Measurements from ENCODE around the gene ARHGEF12.
"Not testable (repeated sequence)": the region's sequence is repeated elsewhere in the genome, so short reads cannot be mapped to it uniquely, and the experiment has no call there.

ARHGEF12 gene

GRCh38 chr11:120501976-120502755, 166.0 kb downstream of the ARHGEF12 start:
- DNase-seq: no peak

DNA sequence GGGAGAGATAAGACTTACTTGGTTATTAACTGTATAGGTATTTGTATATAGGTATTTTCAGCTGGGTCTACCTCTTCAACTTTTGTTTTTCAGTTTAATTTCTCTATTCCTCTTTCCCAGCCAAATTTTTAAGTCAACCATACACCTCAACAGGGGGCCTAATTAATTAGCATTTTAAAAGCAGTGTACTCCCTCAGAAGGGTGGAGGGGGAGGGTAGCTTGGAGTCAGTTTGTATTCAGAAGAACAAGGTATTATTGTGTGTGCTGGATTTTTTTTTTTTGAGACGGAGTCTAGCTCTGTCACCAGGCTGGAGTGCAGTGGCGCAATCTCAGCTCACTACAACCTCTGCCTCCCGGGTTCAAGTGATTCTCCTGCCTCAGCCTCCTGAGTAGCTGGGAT, 167.3 kb downstream of the ARHGEF12 start:
- DNase-seq: not testable (repeated sequence)

- DNase-seq: no peak
Measured at GRCh38 chr11:120505801-120506425, 169.7 kb downstream of the ARHGEF12 start.

GRCh38 chr11:120509346-120510053, 173.3 kb downstream of the ARHGEF12 start:
- DNase-seq: no peak

DNA sequence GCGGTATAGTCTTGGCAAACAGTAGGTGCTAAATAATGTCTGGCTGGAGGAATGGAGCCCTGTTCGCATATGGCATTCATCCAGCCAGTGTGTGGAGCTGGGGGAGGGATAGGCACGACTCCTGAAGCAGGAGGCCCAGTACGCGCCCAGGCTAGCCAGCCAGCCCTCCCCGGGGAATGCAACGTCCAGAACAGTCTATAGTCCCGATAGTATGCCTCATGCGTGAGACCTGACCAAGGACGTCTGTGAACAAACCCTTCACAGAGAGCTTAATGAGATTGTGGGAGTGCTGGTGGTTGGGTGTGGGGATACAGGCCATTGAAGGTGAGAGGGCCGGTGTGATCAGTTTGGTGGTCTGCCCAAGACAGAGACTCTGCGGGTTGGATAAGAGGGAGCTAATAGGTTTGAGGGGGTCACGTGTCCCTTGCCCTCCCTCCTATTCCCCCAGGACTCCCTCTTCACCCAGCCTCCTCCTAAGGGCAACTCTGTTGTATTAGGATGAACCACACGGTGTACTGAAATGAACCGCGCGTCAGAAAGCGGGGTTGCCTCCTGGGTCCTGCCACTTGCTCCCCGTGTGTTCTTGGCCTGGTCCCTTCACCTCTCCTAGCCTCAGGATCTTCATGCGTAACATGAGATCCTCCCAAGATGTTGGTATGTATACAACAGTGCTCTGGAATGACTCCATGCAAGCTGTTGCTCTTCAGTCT, 174.3 kb downstream of the ARHGEF12 start:
- no peak for DNase-seq

- peak; percentile 66 for DNase-seq
Measured at GRCh38 chr11:120511116-120511819, 175.1 kb downstream of the ARHGEF12 start, which contains the start of gene GRIK4. TSS of gene GRIK4 (plus strand) at chr11:120511748. CDS start at chr11:120660319, 148,571 bp downstream.

DNA sequence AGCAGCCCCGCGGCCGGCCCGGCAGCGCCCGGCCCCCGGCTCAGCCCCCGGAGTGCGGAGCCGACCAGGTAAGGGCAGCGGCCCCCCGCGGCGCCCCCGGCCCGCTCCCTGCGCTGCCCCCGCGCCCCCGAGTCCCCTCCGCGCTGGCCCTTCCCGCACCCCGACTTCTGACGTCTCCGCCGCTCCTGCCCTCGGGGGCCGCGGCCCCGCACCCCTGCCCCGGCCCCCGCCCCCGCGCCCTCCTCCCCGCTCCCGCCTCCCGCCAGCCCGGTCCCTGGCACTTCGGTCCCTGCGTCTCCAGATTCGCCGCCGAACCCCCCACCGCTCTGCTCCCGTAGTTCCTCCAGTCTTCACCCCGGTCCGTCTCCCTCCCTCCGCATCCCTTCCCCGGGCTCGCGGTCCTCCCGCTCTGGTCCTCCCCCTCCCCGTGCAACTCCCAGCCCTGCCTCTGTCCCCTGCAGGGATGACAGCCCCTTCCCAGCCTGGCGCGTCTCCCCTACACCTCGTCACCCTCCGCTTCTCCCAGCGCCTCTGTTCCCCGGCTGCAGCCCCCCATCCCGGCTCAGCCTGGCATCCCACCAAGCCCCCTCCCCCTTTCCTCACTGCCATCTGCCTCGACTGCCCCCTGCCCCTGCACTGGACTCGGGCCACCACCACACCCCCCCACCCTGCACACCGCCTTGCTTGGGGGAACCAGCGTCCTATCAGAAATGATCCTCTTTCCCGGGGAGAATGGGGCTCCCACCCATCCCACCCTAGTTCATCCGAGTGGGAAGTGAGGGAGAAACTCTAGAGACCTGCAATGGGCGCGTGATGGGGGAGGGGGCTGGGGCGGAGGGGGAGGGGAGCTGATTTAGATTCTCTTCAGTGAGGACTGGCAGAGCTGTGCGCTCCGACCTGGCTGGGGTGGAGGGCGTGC, 175.9 kb downstream of the ARHGEF12 start:
- DNase-seq: no peak

DNA sequence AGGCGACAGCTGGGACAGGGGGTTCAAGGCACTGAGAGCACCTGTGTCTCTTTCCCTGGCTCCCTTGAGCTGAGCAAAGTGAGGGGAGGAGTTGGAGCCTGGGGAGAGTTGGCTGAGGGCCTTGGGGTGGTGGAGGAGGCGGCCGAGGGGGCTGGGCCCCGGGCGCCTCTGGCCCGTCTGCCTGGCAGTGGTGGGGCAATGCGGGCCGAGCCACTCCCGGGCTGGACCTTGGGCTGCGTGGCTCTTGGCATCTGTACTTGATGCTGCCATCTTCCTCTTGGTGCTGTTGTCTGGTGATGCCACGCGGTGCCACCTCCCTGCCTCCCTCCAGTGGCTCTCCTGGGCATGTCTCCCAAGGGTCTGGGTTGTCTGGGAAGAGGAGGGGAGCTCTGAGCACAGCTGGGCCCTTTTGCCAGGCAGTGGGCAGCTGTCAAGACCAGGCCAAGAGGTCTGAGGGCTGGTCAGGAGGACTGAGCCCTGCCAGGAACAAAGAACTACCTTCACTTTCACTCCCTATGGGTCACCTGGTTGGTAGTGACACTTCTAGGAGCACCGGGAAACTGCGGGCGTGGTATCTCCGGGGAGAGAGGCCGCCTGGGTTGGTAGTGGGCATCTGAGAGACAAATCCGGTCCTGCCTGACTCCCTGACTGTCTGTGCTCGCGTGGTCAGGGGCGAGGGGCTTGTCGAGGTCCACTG, 176.7 kb downstream of the ARHGEF12 start:
- no peak for DNase-seq

DNA sequence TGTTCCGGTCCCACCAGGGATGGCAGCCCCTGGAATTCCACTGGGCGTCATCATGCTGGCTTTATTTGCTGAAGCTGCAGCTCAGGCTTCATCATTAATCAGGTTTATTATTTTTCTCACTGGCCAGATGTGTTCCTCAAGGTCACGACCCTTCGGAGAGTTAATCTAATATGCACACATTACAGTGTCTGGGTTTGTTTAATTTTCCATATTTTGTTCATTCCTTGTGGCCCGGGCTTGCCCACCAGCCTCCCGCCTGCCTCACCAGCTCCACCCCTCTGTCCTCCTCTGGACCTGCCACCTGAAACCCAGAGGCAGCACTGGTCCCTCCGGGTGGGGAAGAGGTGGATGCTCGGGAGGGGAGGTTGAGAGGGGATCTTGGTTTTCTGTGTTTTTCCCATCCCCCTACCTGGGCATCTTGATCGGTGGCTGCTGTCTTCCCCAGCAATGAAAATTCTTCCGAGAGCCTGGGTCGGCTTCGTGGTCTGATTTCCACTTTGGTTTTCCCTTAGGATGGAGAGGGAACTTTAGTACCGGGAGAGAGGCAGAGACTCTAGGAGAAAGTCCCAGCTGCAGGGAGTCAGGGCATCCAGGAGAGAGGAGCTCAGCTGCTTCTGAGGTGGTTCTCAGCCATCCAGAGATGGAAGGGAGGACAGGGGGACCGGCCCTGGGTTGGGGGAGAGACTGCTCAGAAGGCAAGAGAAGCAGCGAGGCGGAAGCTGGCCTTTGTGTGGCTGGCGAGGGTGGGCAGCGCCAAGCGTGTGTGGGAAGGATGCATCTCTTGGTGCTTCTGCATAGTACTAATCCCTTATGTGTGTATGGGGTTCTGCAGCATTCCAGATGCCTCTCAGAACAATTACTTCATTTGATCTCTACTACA, 177.5 kb downstream of the ARHGEF12 start:
- no peak for DNase-seq

GRCh38 chr11:120514541-120515121, 178.4 kb downstream of the ARHGEF12 start:
- no peak for DNase-seq

DNA sequence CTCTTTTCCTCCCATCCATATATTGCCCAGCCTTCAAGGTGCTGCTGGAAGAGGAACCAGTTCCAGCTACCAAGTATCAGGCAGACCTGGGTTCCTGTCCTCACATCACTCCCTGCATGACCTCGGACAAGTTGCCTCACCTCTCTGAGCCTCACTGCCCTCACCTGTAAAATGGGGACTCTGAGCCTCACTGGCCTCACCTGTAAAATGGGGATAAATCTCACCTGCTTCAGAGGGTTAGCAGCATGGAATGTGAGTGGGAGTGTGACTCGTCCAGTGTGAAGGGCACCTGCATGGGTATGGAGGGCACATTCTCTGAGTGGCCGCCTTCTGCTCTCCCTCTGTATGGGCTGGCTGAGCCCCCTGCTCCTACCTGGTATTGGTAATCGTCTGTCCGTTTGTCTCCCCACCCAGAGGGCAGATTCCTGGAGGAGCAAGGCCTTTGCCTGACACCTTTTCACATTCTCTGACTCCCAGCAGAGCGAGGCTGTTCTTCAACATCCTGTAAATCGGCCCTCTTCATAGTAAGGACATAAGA, 179.0 kb downstream of the ARHGEF12 start:
- DNase-seq: no peak

DNA sequence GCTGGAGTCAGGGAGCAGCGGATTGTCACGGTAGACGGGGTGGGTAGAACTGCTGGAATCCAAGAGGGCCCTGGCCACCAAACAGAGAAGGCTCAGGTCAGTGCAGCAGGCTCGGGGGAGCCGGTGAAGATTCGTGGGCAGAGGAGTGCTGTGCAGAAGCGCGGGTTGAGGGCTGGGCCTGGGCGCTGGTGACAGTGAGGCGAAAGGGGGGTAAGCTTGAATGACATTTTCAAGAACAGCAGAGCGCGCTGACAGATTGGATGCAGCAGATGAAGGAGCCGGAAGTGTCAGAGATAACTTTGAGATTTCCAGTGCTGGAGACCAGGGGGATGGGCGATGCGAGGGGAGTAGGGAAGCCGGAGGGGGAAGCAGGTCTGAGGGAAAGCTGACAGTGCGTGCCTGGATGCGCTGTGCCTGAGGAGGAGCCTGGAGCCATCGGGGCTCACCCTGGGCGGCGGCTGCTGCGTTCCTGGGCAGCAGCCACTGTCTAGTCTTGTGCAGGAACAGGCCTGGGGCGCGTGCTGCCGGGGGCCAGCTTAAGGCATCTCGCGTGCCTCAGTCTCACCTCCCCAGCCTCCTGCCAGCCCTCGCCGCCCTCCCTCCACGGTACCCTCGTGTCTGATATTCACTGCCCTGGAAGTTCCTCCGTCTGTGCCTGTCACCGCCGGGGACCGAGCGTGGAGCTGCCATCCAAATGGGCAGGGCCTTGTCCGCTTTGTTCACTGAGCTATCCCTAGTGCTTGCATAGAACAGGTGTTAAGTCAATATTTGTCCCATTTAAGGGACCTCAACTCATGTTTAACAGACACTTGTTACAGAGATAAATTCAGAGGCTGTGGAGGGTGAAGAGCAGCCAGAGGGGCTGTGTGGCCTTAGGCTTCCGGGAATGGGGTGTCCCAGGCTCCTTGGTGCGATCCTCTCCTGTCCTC, 180.5 kb downstream of the ARHGEF12 start:
- DNase-seq: no peak

- DNase-seq: no peak
Measured at GRCh38 chr11:120517390-120517761, 181.2 kb downstream of the ARHGEF12 start.

- DNase-seq: no peak
Measured at GRCh38 chr11:120517801-120518291, 181.6 kb downstream of the ARHGEF12 start.

DNA sequence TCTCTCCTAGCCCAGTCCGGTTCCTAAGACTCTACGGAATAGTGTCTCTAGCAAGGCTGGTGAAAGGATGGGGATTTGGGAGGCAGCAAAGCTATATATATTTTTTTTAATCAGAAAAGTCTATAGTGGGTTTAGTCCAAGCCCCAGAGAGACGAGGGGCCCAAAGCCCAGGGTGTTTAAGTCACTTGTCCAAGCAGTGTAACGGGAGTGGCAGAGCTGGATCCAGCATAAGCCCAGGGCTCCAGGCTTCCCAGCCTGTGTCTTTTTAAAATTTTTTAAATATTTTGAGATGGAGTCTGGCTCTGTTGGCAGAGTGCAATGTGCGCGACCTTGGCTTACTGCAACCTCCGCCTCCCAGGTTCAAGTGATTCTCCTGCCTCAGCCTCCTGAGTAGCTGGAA, 182.1 kb downstream of the ARHGEF12 start:
- no peak for DNase-seq

DNA sequence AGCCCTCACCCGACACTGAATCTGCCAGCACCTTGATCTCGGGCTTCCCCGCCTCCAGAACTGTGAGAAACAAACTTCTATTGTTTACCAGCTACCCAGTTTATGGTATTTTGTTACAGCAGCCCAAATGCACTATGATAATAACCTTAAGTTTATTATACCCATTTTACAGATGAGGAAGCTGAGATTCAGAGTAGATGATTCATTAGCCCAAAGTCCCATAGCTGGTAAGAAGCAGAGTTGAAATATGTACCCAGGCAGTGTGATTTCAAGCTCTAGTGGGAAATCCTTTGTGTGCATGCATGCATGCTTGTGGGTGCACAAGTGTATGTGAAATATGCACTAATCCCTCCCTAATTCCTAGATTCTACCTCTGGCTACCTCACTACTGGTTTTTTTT, 183.3 kb downstream of the ARHGEF12 start:
- no peak for DNase-seq

DNA sequence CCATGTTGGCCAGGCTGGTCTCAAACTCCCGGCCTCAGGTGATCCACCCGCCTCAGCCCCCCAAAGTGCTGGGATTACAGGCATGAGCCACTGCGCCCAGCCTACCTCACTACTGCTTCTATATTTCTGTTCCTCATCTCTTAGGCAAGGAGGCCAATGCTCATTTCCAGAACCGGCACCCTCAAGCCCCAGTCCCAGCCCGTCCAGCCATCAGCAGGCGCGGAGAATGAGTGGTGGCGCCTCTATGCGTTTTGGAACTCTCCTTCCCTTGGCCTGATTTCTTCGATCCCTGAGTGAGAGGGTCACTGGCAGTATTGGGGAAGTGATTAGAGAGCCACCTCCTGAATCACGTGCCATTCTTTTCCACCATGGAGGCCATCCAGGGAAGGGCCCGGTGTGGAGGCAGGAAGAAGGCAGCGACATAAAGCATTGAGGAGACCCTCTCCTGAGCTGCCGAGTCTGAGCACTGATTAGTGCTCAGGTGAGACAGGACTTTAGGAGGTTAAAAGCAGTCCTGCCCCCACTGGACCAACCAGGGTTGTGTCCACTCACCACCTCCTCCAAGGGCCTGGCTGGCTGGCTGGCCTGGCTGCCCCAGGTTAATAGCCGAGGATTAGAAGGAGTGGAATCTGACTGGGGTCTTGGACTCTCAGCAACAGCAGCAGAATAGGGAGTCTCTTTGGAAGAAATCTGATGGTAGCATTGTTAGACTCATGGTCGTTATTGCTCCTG, 184.0 kb downstream of the ARHGEF12 start:
- DNase-seq: no peak
